SK-N-SH (cell line): ENCODE measurements around the gene PRKN. TPM values are rescaled to one million over a fixed set of nuclear protein-coding genes. Genes with fewer than 3 reads are reported as not detected.

ENCODE experiments used
- CTCF ChIA-PET: fragments of 300-600, 350-600 bp; formaldehyde crosslinking; extraction: SDS; loops from one replicate; lab custom pipeline; 2021; lab: Yijun Ruan, JAX
- POLR2A ChIA-PET: fragments of 350-600 bp; sonication (Branson Sonifier 250); formaldehyde crosslinking; extraction: SDS; loops from one replicate; lab custom pipeline; 2020; ENCODE audit warnings: antibody characterized with exemption, inconsistent platforms; lab: Yijun Ruan, JAX
- DNase-seq: peaks from one replicate; pipeline ENCODE4 v3.0.0; 2012
- H2AFZ ChIP-seq: fragments of 200-600 bp; sonication (generic); 2 replicates; pipeline ENCODE4 v1.8.1; 2016; ENCODE audit warnings: antibody characterized with exemption, mild to moderate bottlenecking, low read depth
- H3F3A ChIP-seq: fragments of 200-600 bp; sonication (generic); replicated peaks from 2 replicates; pipeline ENCODE3; 2016; ENCODE audit warnings: antibody characterized with exemption, mild to moderate bottlenecking; ENCODE audit not compliant: insufficient read depth
- H3K27ac ChIP-seq, 2 experiments: fragments of 200-500 bp in 1 of 2; fragments of 200-600 bp in 1 of 2; sonication (Bioruptor generic) in 1 of 2; sonication (generic), shearing (Covaris generic) in 1 of 2; 2 replicates each; pipeline versions ENCODE4 v1.5.1 to v1.6.1; 2014 to 2016; ENCODE audit warnings: low read depth in 2 of 2, inconsistent platforms in 1 of 2, low read length in 1 of 2, mild to moderate bottlenecking in 1 of 2, mixed read lengths in 1 of 2
- H3K27me3 ChIP-seq: fragments of 200-600 bp; sonication (generic), shearing (Covaris generic); 2 replicates; pipeline ENCODE4 v1.6.1; 2016; ENCODE audit warnings: mixed run types; ENCODE audit not compliant: insufficient read depth
- H3K36me3 ChIP-seq, 2 experiments: fragments of 200-500 bp in 1 of 2; fragments of 200-600 bp in 1 of 2; sonication (Bioruptor generic) in 1 of 2; sonication (generic) in 1 of 2; replicated peaks in 1 of 2; 2 replicates each; pipeline versions ENCODE3 to v1.5.1; 2014 to 2016; ENCODE audit warnings: low read length in 1 of 2, mild to moderate bottlenecking in 1 of 2; ENCODE audit not compliant: insufficient read depth in 2 of 2, control insufficient read depth in 1 of 2
- H3K4me1 ChIP-seq, 2 experiments: fragments of 200-500 bp in 1 of 2; fragments of 200-600 bp in 1 of 2; sonication (Bioruptor generic) in 1 of 2; sonication (generic), shearing (Covaris generic) in 1 of 2; 2 replicates each; pipeline versions ENCODE4 v1.5.1 to v1.6.1; 2014 to 2016; ENCODE audit warnings: low read depth in 1 of 2, low read length in 1 of 2, mixed run types in 1 of 2; ENCODE audit not compliant: insufficient read depth in 2 of 2, control insufficient read depth in 1 of 2
- H3K4me2 ChIP-seq: fragments of 200-600 bp; sonication (generic), shearing (Covaris generic); 2 replicates; pipeline ENCODE4 v1.6.1; 2017; ENCODE audit warnings: mixed run types
- H3K4me3 ChIP-seq, 2 experiments: fragments of 200-500 bp in 1 of 2; fragments of 200-600 bp in 1 of 2; sonication (Bioruptor generic) in 1 of 2; sonication (generic), shearing (Covaris generic) in 1 of 2; 2 replicates each; pipeline versions ENCODE4 v1.5.1 to v1.8.1; 2014 to 2016; ENCODE audit warnings: low read depth in 2 of 2, inconsistent platforms in 1 of 2, low read length in 1 of 2, mild to moderate bottlenecking in 1 of 2, mixed read lengths in 1 of 2, moderate library complexity in 1 of 2
- H3K79me2 ChIP-seq: fragments of 200-600 bp; sonication (generic); 2 replicates; pipeline ENCODE4 v1.8.1; 2017; ENCODE audit warnings: mild to moderate bottlenecking; ENCODE audit not compliant: insufficient read depth
- H3K9ac ChIP-seq: fragments of 200-600 bp; sonication (generic); 2 replicates; pipeline ENCODE4 v1.6.1; 2017; ENCODE audit warnings: mixed run types
- H3K9me2 ChIP-seq: fragments of 200-600 bp; sonication (generic); 2 replicates; pipeline ENCODE4 v1.6.1; 2017; ENCODE audit warnings: mixed run types
- H3K9me3 ChIP-seq: fragments of 200-600 bp; sonication (generic); 2 replicates; pipeline ENCODE4 v1.6.1; 2017; ENCODE audit warnings: mixed run types, mild to moderate bottlenecking, moderate library complexity
- H4K20me1 ChIP-seq: fragments of 200-600 bp; sonication (generic); 2 replicates; pipeline ENCODE4 v1.6.1; 2017; ENCODE audit warnings: mild to moderate bottlenecking, mixed run types; ENCODE audit not compliant: insufficient read depth
- ELF1 ChIP-seq: IDR thresholded peaks from 2 replicates; pipeline ENCODE4 v1.4.0; 2012
- EZH2phosphoT487 ChIP-seq: fragments of 200-600 bp; sonication (generic); IDR thresholded peaks from 2 replicates; pipeline ENCODE4 v1.6.1; 2017; ENCODE audit warnings: low read depth, mixed run types, mild to moderate bottlenecking, antibody characterized with exemption, moderate library complexity, borderline replicate concordance
- FOSL2 ChIP-seq: IDR thresholded peaks from 2 replicates; pipeline ENCODE4 v1.4.0; 2012; ENCODE audit warnings: low read depth, mild to moderate bottlenecking, moderate library complexity, borderline replicate concordance
- FOXJ3 ChIP-seq: sonication (generic); formaldehyde crosslinking; IDR thresholded peaks from 2 replicates; pipeline ENCODE4 v1.5.1; 2020; ENCODE audit warnings: mild to moderate bottlenecking, missing genetic modification reagents
- FOXM1 ChIP-seq: IDR thresholded peaks from 2 replicates; pipeline ENCODE4 v1.4.0; 2012; ENCODE audit warnings: low read depth, mild to moderate bottlenecking
- GATA2 ChIP-seq: sonication (generic); formaldehyde crosslinking; IDR thresholded peaks from 2 replicates; pipeline ENCODE4 v1.5.0; 2020; ENCODE audit warnings: mild to moderate bottlenecking, missing genetic modification reagents
- MXI1 ChIP-seq: IDR thresholded peaks from 2 replicates; pipeline ENCODE4 v1.6.1; 2012; ENCODE audit warnings: mild to moderate bottlenecking, low read depth, low read length, improper control_type of control experiment
- NRF1 ChIP-seq: IDR thresholded peaks from 2 replicates; pipeline ENCODE4 v1.6.1; 2012; ENCODE audit warnings: low read depth, mild to moderate bottlenecking, low read length
- POLR2AphosphoS5 ChIP-seq: IDR thresholded peaks from 2 replicates; pipeline ENCODE4 v1.6.1; 2012; ENCODE audit warnings: low read depth, low read length
- RCOR1 ChIP-seq: fragments of 150-350 bp; IDR thresholded peaks from 2 replicates; pipeline ENCODE4 v1.6.1; 2017; ENCODE audit warnings: antibody characterized with exemption, low read length
- RFX5 ChIP-seq: IDR thresholded peaks from 2 replicates; pipeline ENCODE4 v1.6.1; 2012; ENCODE audit warnings: mild to moderate bottlenecking, improper control_type of control experiment, low read length
- TAF1 ChIP-seq: IDR thresholded peaks from 2 replicates; pipeline ENCODE4 v1.6.1; 2012; ENCODE audit warnings: low read depth, mild to moderate bottlenecking, low read length, moderate library complexity, borderline replicate concordance
- TEAD4 ChIP-seq: IDR thresholded peaks from 2 replicates; pipeline ENCODE4 v1.4.0; 2012; ENCODE audit warnings: mild to moderate bottlenecking, borderline replicate concordance; ENCODE audit not compliant: insufficient read depth
- WGBS: methylation state at CpG from one replicate; pipeline ENCODE4 v1.1.6; 2017; ENCODE audit warnings: low lambda C conversion rate; 5-methylcytosine and 5-hydroxymethylcytosine counted together
- polyA plus RNA-seq, 3 experiments: library from polyadenylated mRNA; depleted of rRNA; stranded (reverse); fragments of >200 nt; gene quantifications; 2 replicates each; pipeline ENCODE4 v1.2.3, GENCODE V29; 2012
- TF ChIP-seq, protein P1 (sequence below): fragments of 150-350 bp; IDR thresholded peaks from 2 replicates; pipeline ENCODE4 v1.6.1; 2016; ENCODE audit warnings: mild to moderate bottlenecking, low read depth, low read length

Gene PRKN
- polyA plus RNA-seq, 1 of the 3 experiments (the other 2 are of a cell fraction) = 0.76 TPM

DNA sequence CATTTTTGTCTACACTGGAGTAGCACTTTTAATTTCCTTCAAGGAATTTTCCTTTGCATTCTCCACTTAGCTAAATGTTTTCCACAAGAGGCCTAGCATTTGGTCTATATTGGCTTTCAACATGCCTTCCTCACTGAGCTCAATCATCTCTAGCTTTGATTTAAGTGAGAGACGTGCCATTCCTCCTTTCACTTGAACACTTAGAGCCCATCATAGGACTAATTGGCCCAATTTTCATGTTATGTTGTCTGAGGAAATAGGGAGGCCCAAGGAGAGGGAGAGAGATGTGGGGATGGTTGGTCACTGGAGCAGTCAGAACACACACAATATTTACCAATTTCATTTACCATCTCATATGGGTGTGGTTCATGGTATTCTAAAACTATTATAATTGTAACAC, 645.0 kb downstream of the PRKN start:
- ChIA-PET CTCF (interaction anchor here (1.4 kb wide), 1 partner anchor 10 kb away, joined by 5 read pairs; no protein-coding TSS in a partner anchor), POLR2A (no interaction called here)
- no peak overlapping the region for H3K9ac ChIP-seq
- no peaks in the 10 kb centered on the region for H3K4me1 ChIP-seq
- WGBS = 33% methylated on average over 1 of the region's 1 CpG
- H3F3A ChIP-seq = no peaks in the 10 kb centered on the region
- H3K9me2 ChIP-seq = no peaks in the 10 kb centered on the region
- no peak overlapping the region for H3K27ac ChIP-seq
- H2AFZ ChIP-seq = no peak overlapping the region
- no peaks in the 10 kb centered on the region for H3K79me2 ChIP-seq
- H3K36me3 ChIP-seq = peaks cover 0 to 3% of the 10 kb centered on the region in 2 experiments
- DNase-seq = no peak
- H3K27me3 ChIP-seq = no peaks in the 10 kb centered on the region
- no peak overlapping the region for H3K4me2 ChIP-seq
- H4K20me1 ChIP-seq = 0 out of 2 replicates have a peak, but pooled peaks cover 2% of the 10 kb centered on the region
- TF ChIP-seq MXI1 (no peak), FOXM1 (no peak)
- H3K9me3 ChIP-seq = 0 out of 2 replicates have a peak, but pooled peaks cover 6% of the 10 kb centered on the region
- no peak overlapping the region for H3K4me3 ChIP-seq

GRCh38 chr6:162078667-162079066, 648.9 kb downstream of the PRKN start:
- Histone ChIP-seq H2AFZ (no peak overlapping the region), H3K36me3 (no peaks in the 10 kb centered on the region), H3K4me1 (no peaks in the 10 kb centered on the region), H3K4me3 (no peak overlapping the region), H3K27me3 (no peaks in the 10 kb centered on the region), H3K4me2 (no peak overlapping the region), H3K9me2 (no peaks in the 10 kb centered on the region), H3K9me3 (0 out of 2 replicates have a peak, but pooled peaks cover 6% of the 10 kb centered on the region), H3K79me2 (no peaks in the 10 kb centered on the region), H4K20me1 (0 out of 2 replicates have a peak, but pooled peaks cover 2% of the 10 kb centered on the region), H3F3A (no peaks in the 10 kb centered on the region), H3K27ac (no peak overlapping the region), H3K9ac (no peak overlapping the region)
- 44% methylated on average over 4 of the region's 4 CpGs for WGBS
- TF ChIP-seq TAF1 = no peak
- TF ChIP-seq EZH2phosphoT487 = no peak
- no peak for TF ChIP-seq NRF1
- no peak for TF ChIP-seq TEAD4
- TF ChIP-seq, protein P1, sequence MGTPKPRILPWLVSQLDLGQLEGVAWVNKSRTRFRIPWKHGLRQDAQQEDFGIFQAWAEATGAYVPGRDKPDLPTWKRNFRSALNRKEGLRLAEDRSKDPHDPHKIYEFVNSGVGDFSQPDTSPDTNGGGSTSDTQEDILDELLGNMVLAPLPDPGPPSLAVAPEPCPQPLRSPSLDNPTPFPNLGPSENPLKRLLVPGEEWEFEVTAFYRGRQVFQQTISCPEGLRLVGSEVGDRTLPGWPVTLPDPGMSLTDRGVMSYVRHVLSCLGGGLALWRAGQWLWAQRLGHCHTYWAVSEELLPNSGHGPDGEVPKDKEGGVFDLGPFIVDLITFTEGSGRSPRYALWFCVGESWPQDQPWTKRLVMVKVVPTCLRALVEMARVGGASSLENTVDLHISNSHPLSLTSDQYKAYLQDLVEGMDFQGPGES = no peak
- TF ChIP-seq RCOR1 = no peak
- TF ChIP-seq FOSL2 = no peak
- TF ChIP-seq FOXJ3 (CRISPR knock-in tag) = no peak
- no peak for TF ChIP-seq RFX5
- no peak for TF ChIP-seq GATA2 (CRISPR knock-in tag)
- TF ChIP-seq ELF1 = no peak
- no peak for TF ChIP-seq POLR2AphosphoS5
- no peak for DNase-seq
- ChIA-PET POLR2A (no interaction called here), CTCF (interaction anchor here (1.3 kb wide), 1 partner anchor 459 kb away, joined by 3 read pairs; no protein-coding TSS in a partner anchor)
